Effector memory CD8-positive, alpha-beta T cell (primary cell): ENCODE data around the gene MON1A.

Experiments
- ATAC-seq: fragments of 150-1000 bp; cut with Tn5 transposase; replicated peaks from 2 replicates; pipeline ENCODE4 v1.10.0; 2021; ENCODE audit warnings: mild to moderate bottlenecking, moderate library complexity
- DNase-seq, 3 experiments: peaks; one replicate each; pipeline ENCODE4 v3.0.0; 2021
- H3K27ac Mint-ChIP-seq, 2 donors: one replicate each; pipeline ENCODE4 v1.8.0; 2022; ENCODE audit warnings: mild to moderate bottlenecking in 2 of 2, mixed read lengths in 2 of 2, moderate library complexity in 2 of 2
- H3K27me3 Mint-ChIP-seq, 2 donors: one replicate each; pipeline ENCODE4 v1.8.0; 2022; ENCODE audit warnings: mixed read lengths in 2 of 2
- H3K36me3 Mint-ChIP-seq: one replicate; pipeline ENCODE4 v1.8.0; 2022; ENCODE audit warnings: mild to moderate bottlenecking, moderate library complexity, mixed read lengths; ENCODE audit not compliant: insufficient read depth
- H3K4me1 Mint-ChIP-seq, 2 donors: one replicate each; pipeline ENCODE4 v1.8.0; 2022; ENCODE audit warnings: low read depth in 2 of 2, mixed read lengths in 2 of 2
- H3K4me3 Mint-ChIP-seq, 2 donors: one replicate each; pipeline ENCODE4 v1.8.0; 2022; ENCODE audit warnings: mild to moderate bottlenecking in 2 of 2, mixed read lengths in 2 of 2, moderate library complexity in 2 of 2
- H3K9me3 Mint-ChIP-seq, 2 donors: one replicate each; pipeline ENCODE4 v1.8.0; 2022; ENCODE audit warnings: mixed read lengths in 2 of 2

Gene MON1A

DNA sequence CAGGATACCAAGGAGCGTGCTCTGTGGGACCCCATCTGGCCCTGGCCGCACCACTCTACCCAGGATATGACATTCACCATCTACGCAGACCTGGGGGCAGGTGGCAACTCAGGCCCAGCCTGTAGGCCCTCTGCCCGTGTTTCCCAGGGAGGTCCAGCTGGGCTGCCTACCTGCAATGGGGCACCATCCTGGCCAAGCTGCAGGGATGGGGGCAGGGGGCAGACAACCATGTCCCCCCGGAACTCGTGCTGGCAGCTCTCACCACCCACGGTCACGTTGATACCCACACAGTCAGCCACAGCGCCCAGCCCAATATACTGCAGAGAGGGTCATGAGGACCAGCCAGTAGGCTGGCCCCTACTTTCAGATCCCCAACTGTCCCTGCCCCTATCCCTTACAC lies 33.8 kb downstream of the MON1A start:
- no peaks in the 10 kb centered on the region for H3K4me1 Mint-ChIP-seq
- H3K36me3 Mint-ChIP-seq, result no peaks in the 10 kb centered on the region
- no peak overlapping the region for H3K27ac Mint-ChIP-seq
- H3K4me3 Mint-ChIP-seq, result no peak overlapping the region
- no peak for DNase-seq
- H3K27me3 Mint-ChIP-seq, result no peaks in the 10 kb centered on the region
- H3K9me3 Mint-ChIP-seq, result no peaks in the 10 kb centered on the region
- no peak for ATAC-seq

GRCh38 chr3:49889296-49889695 lies 40.3 kb downstream of the MON1A start:
- no peak for ATAC-seq
- Mint-ChIP-seq H3K4me1 (no peaks in the 10 kb centered on the region), H3K27me3 (no peaks in the 10 kb centered on the region), H3K27ac (no peak overlapping the region), H3K4me3 (no peak overlapping the region), H3K9me3 (no peaks in the 10 kb centered on the region), H3K36me3 (no peaks in the 10 kb centered on the region)
- DNase-seq, result no peak

- H3K4me3 Mint-ChIP-seq, result no peak overlapping the region
- no peaks in the 10 kb centered on the region for H3K36me3 Mint-ChIP-seq
- DNase-seq, result no peak
- no peaks in the 10 kb centered on the region for H3K4me1 Mint-ChIP-seq
- H3K27me3 Mint-ChIP-seq, result peaks cover 3 to 4% of the 10 kb centered on the region in 2 donors
- no peaks in the 10 kb centered on the region for H3K9me3 Mint-ChIP-seq
- no peak for ATAC-seq
- no peak overlapping the region for H3K27ac Mint-ChIP-seq
Observed at GRCh38 chr3:49886922-49887265, 42.7 kb downstream of the MON1A start.

DNA sequence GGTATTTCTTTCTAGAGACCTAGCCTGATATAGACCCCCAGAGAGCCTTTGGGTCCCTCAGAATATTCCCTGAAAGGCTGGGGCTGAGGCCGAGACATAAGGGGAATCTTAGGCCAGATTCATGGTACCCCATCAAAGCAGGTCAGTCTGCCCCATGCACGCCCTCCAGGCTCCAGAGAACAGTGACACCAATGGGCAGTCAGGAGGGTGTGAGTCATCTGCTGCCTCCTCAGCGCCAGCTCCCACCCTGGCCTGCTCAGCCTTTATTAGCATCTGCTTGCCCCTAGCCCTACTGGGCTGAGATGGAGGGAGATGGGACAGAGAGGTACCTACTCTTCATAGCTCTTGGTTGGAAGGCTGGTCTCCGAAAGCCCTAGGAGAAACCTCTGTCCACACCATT lies 45.6 kb downstream of the MON1A start:
- Mint-ChIP-seq H3K27ac (no peak overlapping the region), H3K36me3 (peaks cover 3% of the 10 kb centered on the region), H3K4me1 (no peaks in the 10 kb centered on the region), H3K9me3 (no peaks in the 10 kb centered on the region), H3K4me3 (no peak overlapping the region), H3K27me3 (peaks cover 6 to 13% of the 10 kb centered on the region in 2 donors)
- no peak for ATAC-seq
- no peak for DNase-seq

- ATAC-seq, result no peak
- no peak overlapping the region for H3K27ac Mint-ChIP-seq
- H3K9me3 Mint-ChIP-seq, result no peaks in the 10 kb centered on the region
- peaks cover 3% of the 10 kb centered on the region for H3K36me3 Mint-ChIP-seq
- no peak for DNase-seq
- peaks cover 6 to 13% of the 10 kb centered on the region in 2 donors for H3K27me3 Mint-ChIP-seq
- no peak overlapping the region for H3K4me3 Mint-ChIP-seq
- H3K4me1 Mint-ChIP-seq, result no peaks in the 10 kb centered on the region
Observed at GRCh38 chr3:49882166-49882565, 47.4 kb downstream of the MON1A start.

DNA sequence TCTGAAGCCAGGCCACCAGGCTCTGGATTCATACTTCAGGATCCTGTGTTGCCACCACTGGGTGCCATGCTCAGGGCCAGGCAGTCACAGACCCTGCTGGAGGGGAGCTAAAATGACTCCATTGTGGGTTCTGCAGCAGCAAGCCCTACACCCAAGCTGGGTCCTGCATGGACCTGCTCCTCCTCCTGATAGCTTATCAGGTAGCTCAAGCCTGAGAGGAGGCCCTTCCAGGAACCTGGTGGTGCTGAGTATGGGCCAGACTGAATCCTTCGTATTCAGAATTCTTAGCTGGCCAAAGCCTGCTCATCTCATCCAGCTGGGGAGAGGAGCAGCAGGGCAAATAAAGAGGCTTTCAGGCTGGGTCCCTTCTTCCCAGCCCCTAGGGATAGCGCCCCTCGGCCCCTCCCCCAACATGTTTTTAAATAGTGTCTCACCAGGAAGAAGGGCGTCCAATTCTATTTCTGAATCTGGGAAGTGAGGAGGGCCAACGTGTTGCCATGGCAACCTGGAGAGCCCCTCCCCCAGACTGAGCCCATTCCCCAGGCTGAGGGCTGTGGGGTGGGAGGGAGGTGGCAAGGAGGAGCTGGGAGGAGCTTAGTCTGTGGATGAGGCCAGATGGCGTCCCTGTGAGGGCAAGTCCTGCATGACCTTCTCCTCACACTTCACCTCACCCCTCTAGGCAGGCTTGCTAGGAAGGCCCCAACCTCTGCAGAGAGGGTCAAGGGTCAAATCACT lies 48.9 kb downstream of the MON1A start:
- Mint-ChIP-seq H3K4me1 (no peaks in the 10 kb centered on the region), H3K4me3 (no peak overlapping the region), H3K36me3 (peaks cover 3% of the 10 kb centered on the region), H3K27ac (no peak overlapping the region), H3K27me3 (peaks cover 6 to 14% of the 10 kb centered on the region in 2 donors), H3K9me3 (no peaks in the 10 kb centered on the region)
- ATAC-seq, result no peak
- DNase-seq, result no peak

DNA sequence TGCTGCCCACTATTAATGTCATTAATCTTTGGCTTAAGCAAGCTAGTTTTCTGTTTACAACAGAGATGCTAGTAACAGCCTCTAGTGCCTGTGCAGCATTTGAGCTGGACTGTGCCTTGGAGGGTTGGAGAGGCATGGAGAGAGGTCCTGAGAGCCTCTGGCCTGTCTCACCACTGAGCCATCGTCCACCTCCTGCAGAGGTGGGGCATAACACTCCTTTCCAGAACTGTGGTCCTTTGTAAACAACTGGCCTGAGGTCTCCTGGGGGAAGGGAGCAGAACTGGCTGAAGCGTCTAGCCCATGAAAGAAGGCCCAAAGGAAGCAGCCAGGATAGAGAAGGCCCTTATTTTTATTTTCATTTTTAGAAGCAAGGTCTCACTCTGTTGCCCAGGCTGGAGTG lies 49.9 kb downstream of the MON1A start:
- no peaks in the 10 kb centered on the region for H3K4me1 Mint-ChIP-seq
- peaks cover 3% of the 10 kb centered on the region for H3K36me3 Mint-ChIP-seq
- H3K27ac Mint-ChIP-seq, result no peak overlapping the region
- H3K4me3 Mint-ChIP-seq, result no peak overlapping the region
- peaks cover 6 to 23% of the 10 kb centered on the region in 2 donors for H3K27me3 Mint-ChIP-seq
- no peaks in the 10 kb centered on the region for H3K9me3 Mint-ChIP-seq
- ATAC-seq (no peak), DNase-seq (no peak)

- Mint-ChIP-seq H3K4me3 (no peak overlapping the region), H3K27me3 (peaks cover 6 to 23% of the 10 kb centered on the region in 2 donors), H3K27ac (no peak overlapping the region), H3K4me1 (no peaks in the 10 kb centered on the region), H3K9me3 (no peaks in the 10 kb centered on the region), H3K36me3 (peaks cover 3% of the 10 kb centered on the region)
- DNase-seq (no peak), ATAC-seq (no peak)
Observed at GRCh38 chr3:49878686-49879085, 50.9 kb downstream of the MON1A start.

GRCh38 chr3:49877716-49878115 lies 51.9 kb downstream of the MON1A start:
- no peaks in the 10 kb centered on the region for H3K9me3 Mint-ChIP-seq
- DNase-seq (no peak), ATAC-seq (no peak)
- no peak overlapping the region for H3K27ac Mint-ChIP-seq
- H3K36me3 Mint-ChIP-seq, result peaks cover 3% of the 10 kb centered on the region
- no peak overlapping the region for H3K4me3 Mint-ChIP-seq
- H3K4me1 Mint-ChIP-seq, result peaks cover 0 to 4% of the 10 kb centered on the region in 2 donors
- H3K27me3 Mint-ChIP-seq, result peaks cover 6 to 23% of the 10 kb centered on the region in 2 donors

DNA sequence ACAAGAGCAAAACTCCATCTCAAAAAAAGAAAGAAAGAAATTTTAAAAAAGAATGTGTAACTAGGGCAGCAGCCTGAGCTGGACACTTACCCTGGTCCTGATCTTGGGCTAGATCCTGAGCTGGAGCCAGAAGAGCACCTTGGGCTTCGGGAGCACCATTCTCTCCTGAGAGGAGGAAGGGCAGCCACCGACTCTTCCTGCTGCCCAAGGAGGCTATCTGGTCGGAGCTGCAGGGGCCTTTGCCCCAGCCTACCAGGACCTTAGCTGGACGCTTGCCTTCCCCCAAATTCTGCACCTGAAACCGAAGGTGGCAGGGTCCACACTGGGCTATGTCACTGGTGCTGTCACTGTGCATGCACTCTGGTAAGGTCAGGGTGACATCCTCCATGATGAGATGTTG lies 53.0 kb downstream of the MON1A start:
- Mint-ChIP-seq H3K27me3 (peaks cover 2 to 20% of the 10 kb centered on the region in 2 donors), H3K36me3 (peaks cover under 1% of the 10 kb centered on the region), H3K4me3 (no peak overlapping the region), H3K9me3 (no peaks in the 10 kb centered on the region), H3K27ac (no peak overlapping the region), H3K4me1 (peaks cover 5 to 10% of the 10 kb centered on the region in 2 donors)
- no peak for DNase-seq
- ATAC-seq, result no peak

GRCh38 chr3:49873623-49874022 lies 56.0 kb downstream of the MON1A start:
- ATAC-seq (no peak), DNase-seq (no peak)
- H3K4me3 Mint-ChIP-seq, result no peak overlapping the region

DNA sequence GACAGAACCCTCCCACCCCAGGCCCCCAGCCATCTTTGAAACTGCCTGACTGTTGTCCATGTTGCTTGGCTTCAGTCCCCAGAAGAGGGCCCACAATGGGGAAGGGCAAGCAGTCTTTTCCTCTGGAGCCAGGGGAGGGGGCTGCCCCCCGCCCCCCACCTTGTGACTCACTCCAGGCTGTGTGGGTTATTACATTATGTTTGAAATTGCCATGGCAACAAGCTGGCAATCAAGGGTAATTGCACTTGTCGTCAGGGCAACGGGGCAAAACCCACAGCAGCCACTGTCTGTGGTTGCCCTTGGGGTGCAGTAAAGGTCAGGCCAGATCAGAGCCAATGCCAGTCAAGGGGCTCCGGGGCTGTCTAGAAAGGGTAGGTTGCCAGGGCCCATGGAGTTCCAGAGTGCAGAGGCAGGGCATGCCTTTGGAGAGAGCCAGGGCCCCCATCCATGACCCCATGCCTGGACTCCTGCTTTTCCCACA lies 56.8 kb downstream of the MON1A start:
- peaks cover 3% of the 10 kb centered on the region for H3K36me3 Mint-ChIP-seq
- H3K9me3 Mint-ChIP-seq, result no peaks in the 10 kb centered on the region
- H3K4me1 Mint-ChIP-seq, result peaks cover 10 to 12% of the 10 kb centered on the region in 2 donors
- ATAC-seq (peak; percentile 63), DNase-seq (no peak)
- no peak overlapping the region for H3K27ac Mint-ChIP-seq
- peaks cover 18 to 43% of the 10 kb centered on the region in 2 donors for H3K27me3 Mint-ChIP-seq
- H3K4me3 Mint-ChIP-seq, result no peak overlapping the region

More at GRCh38 chr3:49873623-49874022, 56.0 kb downstream of the MON1A start:
- Mint-ChIP-seq H3K4me1 (peaks cover 9 to 10% of the 10 kb centered on the region in 2 donors), H3K9me3 (no peaks in the 10 kb centered on the region), H3K36me3 (peaks cover 1% of the 10 kb centered on the region), H3K27me3 (peaks cover 10 to 35% of the 10 kb centered on the region in 2 donors), H3K27ac (no peak overlapping the region)

DNA sequence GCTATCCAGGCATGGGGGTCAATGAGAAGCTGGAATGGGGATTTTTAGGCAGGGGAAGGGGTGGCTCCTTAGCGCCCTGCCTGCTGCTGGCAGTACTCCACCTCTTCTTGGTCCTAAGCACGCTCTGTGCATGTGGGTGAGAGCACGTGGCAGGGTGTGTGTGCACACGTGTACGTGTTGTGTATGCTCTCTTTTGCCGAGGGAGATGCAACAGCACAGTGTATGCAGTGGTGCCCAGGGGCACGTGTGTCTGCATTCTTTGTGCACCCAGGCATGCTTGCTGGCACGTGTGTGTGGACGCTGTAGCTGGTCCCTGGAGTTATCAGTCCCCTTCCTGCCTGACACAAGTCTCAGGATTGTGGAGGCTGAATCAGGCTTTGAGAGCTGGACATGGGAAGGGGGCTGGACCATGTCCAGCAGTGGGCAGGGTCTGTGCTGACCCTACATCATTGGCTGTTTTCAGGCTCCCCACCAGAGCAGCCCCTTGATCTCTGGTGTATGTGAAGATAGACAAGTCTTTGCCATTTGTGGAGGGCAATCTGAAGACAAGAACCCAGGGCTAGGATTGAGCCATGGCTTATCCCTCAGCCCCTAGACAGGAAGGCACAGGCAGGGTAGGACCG lies 58.0 kb downstream of the MON1A start:
- ATAC-seq, result no peak
- Mint-ChIP-seq H3K27ac (peak overlapping the region in 1 of 2 donors; percentile 54), H3K4me1 (peaks cover 10 to 12% of the 10 kb centered on the region in 2 donors), H3K9me3 (no peaks in the 10 kb centered on the region), H3K36me3 (peaks cover 3% of the 10 kb centered on the region), H3K4me3 (no peak overlapping the region), H3K27me3 (peaks cover 28 to 55% of the 10 kb centered on the region in 2 donors)
- DNase-seq, result no peak

- ATAC-seq, result peak; percentile 66
- no peak within 1 kb of the TSS for H3K27ac Mint-ChIP-seq
- peak within 1 kb of the TSS; percentile 52 to 61 for H3K4me3 Mint-ChIP-seq
- peaks cover 10 to 12% of the 10 kb centered on the region in 2 donors for H3K4me1 Mint-ChIP-seq
- H3K36me3 Mint-ChIP-seq, result peaks cover 3% of the 10 kb centered on the region
- H3K9me3 Mint-ChIP-seq, result no peaks in the 10 kb centered on the region
- peaks cover 45 to 65% of the 10 kb centered on the region in 2 donors for H3K27me3 Mint-ChIP-seq
- DNase-seq, result peak in 2 of 3 experiments; percentile 13 to 14
Observed at GRCh38 chr3:49869525-49870126, 60.0 kb downstream of the MON1A start, which contains the start of gene CAMKV. Gene CAMKV (minus strand): TSS chr3:49869906. CDS start chr3:49862388, 7,518 bp downstream.
